ENCODE measurements around the gene ANKRD12. TPM values are rescaled to one million over a fixed set of nuclear protein-coding genes. Genes with fewer than 3 reads are reported as not detected.

The ANKRD12 gene
- total RNA-seq, 1 donor from 2014 or later, result 53.5 TPM

GRCh38 chr18:9196568-9196967 is 60.0 kb downstream of the ANKRD12 start:
- Histone ChIP-seq H3K4me3 (no peak overlapping the region), H3K27me3 (no peaks in the 10 kb centered on the region), H3K36me3 (peaks cover 0 to 25% of the 10 kb centered on the region in 2 donors), H3K4me1 (peaks cover 13% of the 10 kb centered on the region), H3K9me3 (no peaks in the 10 kb centered on the region), H3K27ac (no peak overlapping the region)
- TF ChIP-seq CTCF (IDR thresholded peaks at IDR 0.05), result no peak
- no peak for TF ChIP-seq POLR2AphosphoS5 (IDR thresholded peaks at IDR 0.05; ENCODE audit: insufficient read depth in 1 of 2, low read depth in 1 of 2)
- no peak for TF ChIP-seq POLR2A (IDR thresholded peaks at IDR 0.05)
- DNase-seq (ENCODE audit: extremely low spot score in 2 of 2), result no peak
- intact Hi-C loops (cut with DNase I), result no loop called here

DNA sequence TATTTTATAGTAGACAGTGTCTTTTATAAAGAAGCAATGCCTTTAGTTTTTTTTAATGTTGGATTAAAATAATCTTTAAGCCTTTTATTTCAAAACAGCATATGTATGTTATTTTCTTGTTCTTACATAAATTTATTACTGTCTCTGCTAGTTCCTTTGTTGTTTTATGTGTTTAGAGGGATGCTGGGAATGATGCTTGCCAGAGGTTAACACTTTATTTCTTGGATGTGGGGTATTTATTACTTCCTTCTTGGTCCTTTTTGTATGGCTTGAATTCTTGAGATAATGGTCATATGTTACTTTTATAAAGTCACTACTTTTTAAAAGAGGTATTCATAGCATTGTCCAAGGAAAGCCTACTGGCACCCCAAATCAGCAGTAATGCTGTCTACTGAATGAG is 63.1 kb downstream of the ANKRD12 start:
- intact Hi-C loops (cut with DNase I), result no loop called here
- H3K27me3 ChIP-seq, result no peaks in the 10 kb centered on the region
- H3K27ac ChIP-seq, result no peak overlapping the region
- peaks cover 0 to 30% of the 10 kb centered on the region in 2 donors for H3K36me3 ChIP-seq
- H3K4me1 ChIP-seq, result peaks cover 13% of the 10 kb centered on the region
- DNase-seq (ENCODE audit: extremely low spot score in 2 of 2), result no peak
- H3K9me3 ChIP-seq, result no peaks in the 10 kb centered on the region
- no peak for TF ChIP-seq POLR2AphosphoS5 (IDR thresholded peaks at IDR 0.05; ENCODE audit: insufficient read depth in 1 of 2, low read depth in 1 of 2)
- TF ChIP-seq CTCF (IDR thresholded peaks at IDR 0.05), result no peak
- no peak for TF ChIP-seq POLR2A (IDR thresholded peaks at IDR 0.05)
- no peak overlapping the region for H3K4me3 ChIP-seq

DNA sequence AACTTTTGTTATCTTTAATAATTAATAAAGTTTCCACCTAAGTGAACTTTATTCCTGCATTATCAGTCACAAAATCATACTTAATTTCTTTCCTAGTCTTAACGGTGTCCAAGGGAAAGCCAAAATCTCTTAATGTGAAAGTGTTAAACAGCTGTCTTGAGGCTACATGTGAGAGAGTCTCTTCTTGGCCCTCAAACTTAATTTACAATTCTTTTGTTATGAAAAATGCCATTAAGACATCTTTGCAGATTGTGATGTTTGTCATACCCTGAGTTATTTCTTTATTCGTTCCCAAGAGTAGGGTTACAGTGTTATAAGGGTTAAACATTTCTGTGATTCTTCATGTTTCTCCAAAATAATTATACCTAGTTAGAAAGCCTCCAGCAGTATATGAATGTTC is 64.6 kb downstream of the ANKRD12 start:
- Histone ChIP-seq H3K4me1 (peaks cover 13% of the 10 kb centered on the region), H3K4me3 (no peak overlapping the region), H3K36me3 (peaks cover 0 to 18% of the 10 kb centered on the region in 2 donors), H3K27me3 (no peaks in the 10 kb centered on the region), H3K9me3 (no peaks in the 10 kb centered on the region), H3K27ac (no peak overlapping the region)
- DNase-seq (ENCODE audit: extremely low spot score in 2 of 2), result no peak
- intact Hi-C loops (cut with DNase I), result no loop called here
- TF ChIP-seq CTCF (IDR thresholded peaks at IDR 0.05) (no peak), POLR2A (IDR thresholded peaks at IDR 0.05) (no peak), POLR2AphosphoS5 (IDR thresholded peaks at IDR 0.05; ENCODE audit: insufficient read depth in 1 of 2, low read depth in 1 of 2) (no peak)

- DNase-seq (ENCODE audit: extremely low spot score in 2 of 2), result no peak
- Histone ChIP-seq H3K27ac (no peak overlapping the region), H3K4me3 (no peak overlapping the region), H3K27me3 (no peaks in the 10 kb centered on the region), H3K36me3 (peaks cover 0 to 6% of the 10 kb centered on the region in 2 donors), H3K9me3 (no peaks in the 10 kb centered on the region), H3K4me1 (peaks cover 11% of the 10 kb centered on the region)
- TF ChIP-seq POLR2A (IDR thresholded peaks at IDR 0.05) (no peak), CTCF (IDR thresholded peaks at IDR 0.05) (no peak), POLR2AphosphoS5 (IDR thresholded peaks at IDR 0.05; ENCODE audit: insufficient read depth in 1 of 2, low read depth in 1 of 2) (no peak)
- intact Hi-C loops (cut with DNase I), result no loop called here
Measured at GRCh38 chr18:9204659-9205058, 68.1 kb downstream of the ANKRD12 start.

DNA sequence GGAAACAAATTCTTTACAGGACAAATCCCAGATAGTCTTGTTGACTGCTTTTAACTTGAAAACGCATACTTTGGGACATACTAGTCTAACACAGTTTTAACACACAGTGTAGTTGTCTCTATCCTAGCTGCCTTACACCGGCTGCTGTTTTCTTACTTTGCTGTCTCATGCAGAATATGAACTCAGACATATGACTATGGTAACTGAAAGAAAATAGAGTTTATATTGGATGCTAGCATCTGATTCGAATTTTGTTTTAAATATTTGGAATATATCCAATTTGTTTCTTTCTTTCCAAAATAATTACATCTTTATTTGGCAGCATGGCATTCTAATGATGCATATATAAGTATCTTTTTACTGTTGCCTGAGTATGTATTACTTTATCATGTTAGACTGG is 69.8 kb downstream of the ANKRD12 start:
- H3K9me3 ChIP-seq, result no peaks in the 10 kb centered on the region
- TF ChIP-seq POLR2AphosphoS5 (IDR thresholded peaks at IDR 0.05; ENCODE audit: insufficient read depth in 1 of 2, low read depth in 1 of 2), result no peak
- no peak for TF ChIP-seq POLR2A (IDR thresholded peaks at IDR 0.05)
- TF ChIP-seq CTCF (IDR thresholded peaks at IDR 0.05), result no peak
- no peak overlapping the region for H3K4me3 ChIP-seq
- H3K27me3 ChIP-seq, result no peaks in the 10 kb centered on the region
- peaks cover 0 to 8% of the 10 kb centered on the region in 2 donors for H3K36me3 ChIP-seq
- H3K27ac ChIP-seq, result no peak overlapping the region
- intact Hi-C loops (cut with DNase I), result no loop called here
- DNase-seq (ENCODE audit: extremely low spot score in 2 of 2), result no peak
- H3K4me1 ChIP-seq, result no peaks in the 10 kb centered on the region
